Skin of body (tissue), 2 donors: ENCODE measurements around the gene FAM241B. TPM values are rescaled to one million over a fixed set of nuclear protein-coding genes. Genes with fewer than 3 reads are reported as not detected.

Experiments used
- DNase-seq: peaks from one replicate; lab custom pipeline; 2025; lab: John Stamatoyannopoulos, UW
- total RNA-seq: library from RNA; depleted of rRNA; stranded (reverse); fragments of >200 nt; gene quantifications from one replicate; pipeline ENCODE4 v1.2.3, GENCODE V29; 2014

The FAM241B gene
- total RNA-seq, 1 donor from 2014 or later = 1.7 TPM

DNA sequence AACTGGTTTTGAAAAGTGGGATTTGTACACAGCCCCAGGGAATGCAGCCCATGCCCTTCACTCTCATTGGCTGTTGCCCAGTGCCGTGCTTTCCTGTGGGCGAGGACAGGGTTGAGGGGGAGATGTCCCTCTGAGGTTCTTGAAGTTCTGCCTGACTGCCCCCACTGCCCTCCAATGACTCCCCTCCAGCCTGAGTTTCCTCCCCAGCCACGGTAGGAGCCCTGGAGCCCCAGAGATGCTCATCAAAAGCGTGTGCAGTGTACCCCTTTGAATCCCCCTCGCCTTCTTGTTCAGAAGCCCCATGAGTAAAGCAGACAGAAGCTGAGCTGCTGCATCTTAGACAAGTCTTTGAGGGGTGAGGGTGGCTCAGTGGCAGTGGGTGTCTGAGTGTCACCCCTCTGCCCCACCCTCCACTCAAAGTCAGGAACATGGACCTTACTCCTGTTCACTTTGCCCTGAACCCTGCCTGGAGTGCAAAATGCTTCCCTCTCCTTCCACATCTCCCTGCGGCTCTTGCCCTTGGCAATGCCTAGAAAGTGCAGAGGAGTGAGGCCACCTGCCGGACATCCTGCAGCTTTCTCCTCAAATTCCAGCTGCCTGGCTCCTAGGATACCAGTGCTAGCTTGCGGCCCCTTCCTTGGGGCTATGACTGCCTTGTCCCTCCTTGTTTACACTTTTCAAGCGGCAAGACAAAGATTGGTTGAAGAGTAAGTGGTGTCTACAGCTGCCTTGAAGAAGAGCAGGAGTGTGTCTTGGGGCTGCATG, 19.9 kb downstream of the FAM241B start:
- DNase-seq = no peak

- DNase-seq = no peak
Observed at GRCh38 chr10:69650589-69651261, 20.7 kb downstream of the FAM241B start.

- DNase-seq = no peak
Observed at GRCh38 chr10:69651362-69651761, 21.3 kb downstream of the FAM241B start.

- no peak for DNase-seq
Observed at GRCh38 chr10:69652111-69652856, 22.2 kb downstream of the FAM241B start.

- no peak for DNase-seq
Observed at GRCh38 chr10:69652857-69653199, 22.8 kb downstream of the FAM241B start.

DNA sequence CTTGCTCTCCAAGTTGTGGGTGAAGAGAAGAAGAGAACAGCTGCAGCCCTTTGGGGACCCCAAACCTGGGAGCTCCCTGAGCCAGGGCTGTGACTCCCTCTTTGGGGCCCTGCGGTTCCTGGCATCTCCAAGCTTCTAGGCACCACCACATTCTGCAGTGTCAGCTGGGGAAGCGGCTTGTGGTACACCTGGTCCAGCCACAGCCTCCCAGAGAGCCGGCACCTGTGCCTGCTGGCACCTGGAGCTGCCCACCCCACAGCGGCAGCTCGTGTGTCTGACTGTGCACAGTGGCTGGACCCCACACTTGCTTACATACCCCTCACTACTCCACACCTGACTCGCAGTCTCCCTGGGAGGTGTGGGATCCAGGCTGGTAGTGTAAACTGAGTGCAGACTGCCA, 23.5 kb downstream of the FAM241B start:
- DNase-seq = no peak

DNA sequence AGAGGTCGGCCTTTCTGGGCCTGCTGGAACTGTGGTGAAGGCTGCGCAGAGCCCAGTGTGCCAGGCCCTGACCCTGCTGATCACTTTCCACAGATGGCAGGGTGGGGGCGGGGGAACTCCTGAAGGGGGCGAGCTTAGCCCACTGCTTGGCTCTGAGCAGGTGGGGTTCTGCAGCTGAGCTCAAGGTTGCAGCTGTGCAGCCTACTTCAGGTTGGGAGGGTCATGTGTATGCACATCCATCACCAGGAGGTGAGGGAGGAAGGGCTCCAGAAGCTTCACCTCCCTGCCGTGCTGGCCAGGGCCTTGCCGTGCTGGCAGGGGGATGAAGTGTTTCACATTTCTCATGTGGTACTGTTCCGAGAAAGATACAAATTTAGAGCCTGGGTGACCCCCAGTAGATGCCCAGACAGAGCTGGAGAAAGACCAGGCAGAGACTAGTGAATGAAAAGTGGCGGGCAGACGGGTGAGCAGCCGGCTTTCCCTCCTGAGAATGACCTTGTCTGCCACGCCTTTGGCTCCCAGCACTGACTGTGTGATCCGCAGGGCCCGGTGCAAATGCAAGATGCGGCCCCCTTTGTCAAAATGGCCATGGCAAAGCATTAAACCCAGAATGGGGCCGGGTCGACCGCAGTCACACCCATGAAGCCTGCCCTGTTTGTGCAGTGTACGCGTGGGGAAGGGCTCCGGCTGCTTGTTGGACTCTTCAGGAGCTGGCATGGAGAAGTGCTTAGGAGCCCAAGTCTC, 25.2 kb downstream of the FAM241B start:
- no peak for DNase-seq

DNA sequence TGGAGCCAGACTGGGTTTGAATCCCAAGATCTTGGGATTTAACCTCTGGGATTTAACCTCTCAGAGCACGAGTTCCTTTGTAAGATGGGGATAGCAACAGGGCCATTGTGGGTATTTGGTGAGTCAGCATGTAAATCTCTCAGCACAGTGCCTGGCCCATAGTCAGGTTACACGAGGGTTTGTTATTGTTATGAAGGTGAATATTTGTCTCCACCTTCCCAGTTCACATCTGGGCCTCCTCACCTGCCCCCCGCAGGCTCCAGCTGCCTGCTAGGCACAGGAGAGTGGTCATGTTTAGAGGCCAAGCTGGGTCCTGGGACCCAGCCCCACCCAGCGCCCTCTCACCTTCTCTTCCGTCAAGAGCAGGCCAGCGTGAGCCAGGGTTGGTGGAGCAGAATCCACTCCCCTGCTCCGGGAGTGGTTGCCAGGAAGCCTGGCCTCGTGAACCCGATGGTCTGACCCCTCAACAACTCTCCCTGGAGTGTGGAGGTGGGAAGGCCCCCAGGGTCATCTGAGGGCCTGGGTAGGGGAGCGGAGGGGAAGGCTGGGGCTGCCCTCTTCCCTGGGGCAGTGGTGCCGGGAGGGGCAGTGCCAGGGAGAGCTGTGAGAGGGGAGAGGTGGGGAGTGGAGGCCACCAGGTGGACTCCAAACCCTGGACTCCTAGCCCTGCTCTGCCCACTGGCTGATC, 26.0 kb downstream of the FAM241B start:
- DNase-seq = no peak

DNA sequence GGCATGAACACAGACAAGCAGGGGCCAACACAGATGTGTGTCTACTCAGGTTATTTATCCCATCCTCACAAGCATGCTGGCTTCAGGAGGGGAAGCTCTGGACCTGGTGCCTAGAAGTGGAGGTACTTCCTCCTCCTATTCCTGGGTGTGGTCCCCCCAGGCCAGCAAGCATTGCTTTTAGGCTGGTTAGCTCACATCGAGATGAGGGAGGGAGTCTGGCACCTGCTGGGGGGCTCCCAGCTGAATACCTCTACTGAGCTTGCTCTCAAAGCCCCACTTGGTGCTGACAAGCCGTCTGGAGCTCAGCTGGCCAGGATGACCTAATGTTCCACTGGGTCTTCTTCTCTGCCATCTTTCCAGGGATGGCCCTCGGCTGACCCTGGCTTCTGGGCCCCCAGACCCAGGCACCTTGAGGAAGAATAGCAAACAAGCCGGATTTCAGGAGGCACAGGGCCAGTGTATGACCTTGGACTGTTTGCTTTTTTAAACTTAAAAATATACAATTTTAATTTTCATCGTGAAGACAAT, 26.8 kb downstream of the FAM241B start:
- no peak for DNase-seq

- DNase-seq = no peak
Observed at GRCh38 chr10:69657430-69657829, 27.4 kb downstream of the FAM241B start.

- DNase-seq = no peak
Observed at GRCh38 chr10:69657866-69658265, 27.8 kb downstream of the FAM241B start.

GRCh38 chr10:69659241-69660038, 29.4 kb downstream of the FAM241B start:
- no peak for DNase-seq

- DNase-seq = no peak
Observed at GRCh38 chr10:69660296-69660695, 30.2 kb downstream of the FAM241B start.

GRCh38 chr10:69661414-69662172, 31.5 kb downstream of the FAM241B start:
- no peak for DNase-seq

GRCh38 chr10:69662173-69662877, 32.3 kb downstream of the FAM241B start:
- peak; percentile 30 for DNase-seq

DNA sequence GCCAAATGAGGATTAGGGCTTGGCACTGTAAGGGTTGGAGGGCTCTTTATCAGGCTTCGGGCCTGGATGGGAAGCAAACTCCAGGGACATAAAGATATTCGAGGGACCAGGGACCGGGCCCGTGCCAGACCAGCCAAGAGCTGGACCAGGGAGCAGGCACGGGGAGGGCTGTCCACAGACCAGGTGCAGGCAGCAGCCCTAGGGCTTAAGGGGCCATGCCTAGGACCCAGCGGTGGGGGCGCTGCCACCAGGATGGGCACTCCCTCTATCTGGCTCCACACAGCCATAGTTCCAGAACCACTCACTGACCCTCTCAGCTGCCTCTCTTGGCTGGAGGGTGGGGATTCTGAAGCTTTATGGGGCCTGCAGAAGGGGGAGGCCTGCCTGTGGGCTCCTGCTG, 32.9 kb downstream of the FAM241B start:
- DNase-seq = no peak

DNA sequence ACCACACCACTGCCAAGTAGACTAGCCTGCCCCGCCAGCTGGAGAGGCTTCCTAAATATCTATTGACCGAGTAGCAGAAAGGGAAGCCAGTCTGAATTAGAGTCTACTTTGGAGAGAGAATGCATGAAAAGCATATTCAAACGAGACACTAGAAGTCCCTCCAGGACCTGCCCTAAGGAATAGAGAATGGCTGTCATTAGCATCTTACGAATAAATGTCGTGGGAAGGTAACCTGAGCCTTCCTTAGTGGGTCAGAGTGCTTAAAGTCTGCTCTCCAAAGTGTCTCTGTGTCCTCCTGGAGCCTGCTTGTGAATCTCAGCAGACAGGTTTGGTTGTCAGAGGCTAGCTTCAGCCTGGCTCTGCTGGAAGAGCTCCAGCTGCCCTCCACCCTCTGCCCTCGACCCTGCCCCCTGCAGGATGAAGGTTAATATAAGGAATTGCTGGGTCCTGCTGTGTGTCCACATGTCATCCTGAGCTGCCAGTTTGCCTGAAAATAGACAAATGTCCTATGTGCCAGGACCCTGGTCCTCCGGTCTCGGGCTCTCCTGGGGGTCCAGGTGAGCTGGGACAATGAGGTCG, 33.4 kb downstream of the FAM241B start:
- no peak for DNase-seq
